AG08395 (cell line): ENCODE results near the gene RAD51B.
"Not testable (repeated sequence)": the region's sequence is repeated elsewhere in the genome, so short reads cannot be mapped to it uniquely, and the experiment has no call there.

Experiments used
- DNase-seq: peaks from one replicate; pipeline ENCODE4 v3.0.0; 2012; ENCODE audit warnings: mixed read lengths, low spot score

RAD51B gene

DNA sequence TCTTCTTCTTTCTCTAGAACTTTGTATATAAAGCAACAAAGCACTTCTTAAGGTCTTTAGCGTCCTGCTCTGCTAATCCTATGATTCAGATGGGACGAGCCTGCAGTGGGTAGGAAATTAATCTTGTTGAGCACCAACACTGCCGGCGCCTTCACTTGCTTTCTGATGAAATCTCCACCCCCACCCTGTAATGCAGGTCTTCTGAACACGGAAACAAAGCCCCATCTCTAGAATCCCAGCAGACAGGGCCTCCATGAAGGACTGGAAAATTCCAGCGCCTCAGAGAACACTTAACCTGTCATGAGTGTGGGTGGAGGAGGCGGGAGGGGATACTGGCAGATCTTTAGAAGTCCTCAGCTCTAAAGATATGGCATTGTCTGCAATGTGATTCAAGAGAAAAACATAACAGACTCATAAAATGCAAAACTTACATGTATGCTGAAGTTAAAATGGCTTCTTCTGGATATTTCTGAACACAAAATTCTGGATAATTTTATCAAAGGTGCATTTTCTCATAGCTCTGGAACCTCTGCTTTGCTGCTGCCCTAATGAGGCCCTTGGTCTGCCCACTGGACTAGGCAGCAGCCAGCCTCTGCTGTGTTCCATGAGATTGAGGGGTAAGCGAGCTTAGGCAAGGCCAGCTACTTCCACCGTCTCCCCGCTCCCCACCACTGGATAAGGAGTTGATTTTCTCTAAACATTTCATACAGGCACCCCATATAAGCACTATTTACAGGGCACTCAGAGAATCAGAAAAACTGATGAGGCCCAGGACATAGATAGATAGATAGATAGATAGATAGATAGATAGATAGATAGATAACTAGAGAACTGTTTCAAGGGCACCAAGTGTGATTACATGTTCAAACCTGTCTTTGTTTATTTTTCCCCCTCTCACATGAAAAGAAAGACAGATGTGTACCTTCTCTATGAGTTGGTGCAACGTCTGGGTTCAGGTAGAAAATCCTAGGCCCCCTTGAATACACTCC is 930.2 kb downstream of the RAD51B start:
- DNase-seq: no peak

DNA sequence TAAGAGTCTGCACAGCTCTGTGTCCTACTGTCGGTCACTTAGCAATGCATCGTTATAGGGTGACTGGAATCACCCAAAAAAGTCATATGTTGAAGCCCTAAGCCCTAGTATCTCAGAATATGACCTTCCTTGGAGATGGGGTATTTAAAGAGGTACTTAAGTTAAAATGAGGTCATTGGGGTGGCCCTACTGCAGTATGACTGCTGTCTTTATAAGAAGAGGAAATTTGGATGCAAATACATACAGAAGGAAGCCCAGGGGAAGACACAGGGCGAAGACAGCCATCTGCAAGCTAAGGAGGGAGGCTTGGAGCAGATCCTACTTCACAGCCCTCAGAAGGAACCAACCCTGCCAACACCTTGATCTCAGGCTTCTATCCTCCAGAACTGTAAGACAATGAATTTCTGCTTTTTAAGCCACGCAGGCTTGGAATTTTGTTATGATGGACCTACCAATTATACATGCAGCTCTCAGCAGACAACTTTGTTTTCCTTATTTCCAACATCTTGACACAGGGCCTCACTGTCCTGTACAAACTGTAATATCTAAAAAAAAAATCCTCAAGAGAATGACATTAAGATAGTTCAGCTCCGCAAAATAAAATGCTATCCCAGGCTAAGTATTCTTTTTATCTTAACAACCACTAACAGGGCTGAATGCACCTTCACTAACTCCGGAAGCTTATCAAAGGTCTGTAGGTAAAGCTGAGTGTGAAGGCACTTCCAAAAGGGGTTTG is 932.9 kb downstream of the RAD51B start:
- DNase-seq: no peak

DNA sequence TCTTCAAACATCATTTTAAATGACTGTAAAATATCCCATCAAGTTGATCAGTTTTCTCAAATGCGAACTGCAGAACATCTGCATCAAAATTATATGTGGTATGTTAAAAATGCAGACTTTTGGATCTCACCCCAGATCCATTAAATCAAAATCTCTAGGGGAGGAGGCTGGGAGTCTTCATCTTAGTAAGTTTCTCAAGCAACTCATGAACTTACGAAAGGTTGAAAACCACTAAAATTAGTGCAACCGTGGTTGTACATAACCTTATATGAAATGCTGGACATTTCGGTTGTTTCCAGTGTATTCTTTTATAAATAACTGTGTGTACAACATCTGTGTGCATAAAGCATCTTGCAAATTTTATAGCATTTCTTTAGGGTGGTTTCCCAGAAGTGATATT is 934.1 kb downstream of the RAD51B start:
- DNase-seq: peak; percentile 41

DNA sequence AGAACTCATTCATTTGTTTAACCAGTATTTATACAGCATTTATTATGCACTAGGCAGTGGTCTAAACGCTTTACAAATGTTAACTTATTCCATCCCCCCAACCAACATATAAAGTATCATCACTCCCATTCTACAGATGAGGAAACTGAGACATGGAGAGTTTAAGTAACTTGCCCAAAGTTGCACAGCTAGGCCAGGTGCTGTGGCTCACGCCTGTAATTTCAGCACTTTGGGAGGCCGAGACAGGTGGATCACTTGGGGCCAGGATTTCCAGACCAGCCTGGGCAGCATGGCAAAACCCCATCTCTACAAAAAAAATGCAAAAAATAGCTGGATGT is 935.4 kb downstream of the RAD51B start:
- no peak for DNase-seq

DNA sequence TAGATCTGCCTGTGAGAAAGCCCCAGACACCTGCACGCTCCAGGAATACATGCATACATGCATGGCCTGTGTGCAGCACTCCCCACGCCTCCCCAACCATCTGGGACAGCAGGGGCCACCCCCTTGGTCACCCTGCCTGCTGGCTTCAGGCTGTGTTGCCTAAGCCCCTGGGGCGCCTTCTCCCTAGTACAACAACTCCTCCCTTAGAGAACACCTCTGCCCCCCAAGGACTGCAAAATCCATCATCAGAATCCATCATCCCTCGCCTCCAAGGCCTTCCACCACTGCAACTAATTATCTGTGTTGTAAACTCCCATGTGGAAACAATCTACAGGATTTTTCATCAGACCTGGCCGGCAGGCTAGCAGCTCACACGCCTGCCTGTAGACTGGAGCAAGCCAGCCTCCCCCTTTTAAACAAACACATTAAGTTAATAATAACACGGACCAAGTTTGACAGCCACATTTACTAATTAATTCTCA is 936.5 kb downstream of the RAD51B start:
- peak; percentile 57 for DNase-seq

DNA sequence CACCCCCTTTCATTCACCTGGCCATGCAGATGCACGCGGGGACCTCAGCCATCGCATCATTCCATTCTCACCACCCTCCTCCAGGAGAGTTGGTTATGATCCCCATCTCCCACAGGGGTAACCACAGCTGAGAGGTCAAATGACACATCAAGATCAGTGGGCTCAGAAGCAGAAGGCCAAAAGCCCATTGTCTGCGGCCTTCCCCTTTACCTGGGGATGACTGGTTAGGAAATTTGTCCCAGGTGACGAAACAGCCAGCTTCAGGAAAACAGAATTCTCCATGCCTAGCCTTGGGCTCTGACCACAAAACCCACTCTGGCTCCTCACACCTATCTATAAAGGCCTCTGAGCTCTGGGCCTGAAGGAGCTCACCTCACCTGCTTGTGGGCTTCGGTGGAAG is 937.2 kb downstream of the RAD51B start:
- DNase-seq: no peak

DNA sequence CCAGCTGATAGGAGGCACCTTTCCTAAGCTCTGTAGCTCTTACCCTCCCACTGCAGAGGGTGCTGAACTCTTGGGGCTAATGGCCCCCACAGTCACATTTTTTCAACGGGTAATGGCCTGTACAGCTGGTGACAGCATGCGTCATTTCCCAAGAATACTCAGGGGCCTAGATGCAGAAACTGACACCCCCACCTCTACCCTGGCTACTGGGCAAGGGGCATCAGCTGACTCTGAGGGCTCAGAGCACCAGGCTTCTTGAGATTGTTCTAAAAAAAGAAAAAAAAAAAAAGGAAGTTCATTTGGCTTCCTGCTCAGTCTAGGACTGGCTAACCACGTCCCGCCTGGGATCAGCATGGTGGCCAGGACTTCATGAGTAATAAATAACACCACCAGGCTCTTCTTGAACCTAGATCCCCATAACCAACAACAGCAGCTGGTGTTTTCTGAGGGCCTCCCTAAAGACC is 938.1 kb downstream of the RAD51B start:
- peak; percentile 54 for DNase-seq

DNA sequence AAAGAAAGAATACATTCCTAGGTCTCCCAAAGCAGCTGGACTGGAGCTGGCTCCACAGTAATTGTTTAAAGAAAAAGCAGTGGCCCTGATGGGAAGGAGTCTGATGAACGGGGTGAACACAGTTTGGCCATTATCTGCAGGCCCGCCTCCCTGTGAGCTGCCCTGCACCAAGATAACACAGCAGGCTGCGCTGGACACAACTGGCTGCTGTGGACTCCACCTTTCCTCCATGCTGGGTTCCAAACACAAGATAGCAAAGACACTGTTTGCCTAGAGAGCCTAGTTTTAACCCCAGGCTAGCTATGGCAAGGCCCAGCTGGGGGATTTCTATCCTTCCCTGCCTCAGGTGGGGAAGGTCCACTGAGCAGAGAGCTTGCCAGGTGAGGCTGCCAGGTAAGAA is 938.7 kb downstream of the RAD51B start:
- DNase-seq: no peak

DNA sequence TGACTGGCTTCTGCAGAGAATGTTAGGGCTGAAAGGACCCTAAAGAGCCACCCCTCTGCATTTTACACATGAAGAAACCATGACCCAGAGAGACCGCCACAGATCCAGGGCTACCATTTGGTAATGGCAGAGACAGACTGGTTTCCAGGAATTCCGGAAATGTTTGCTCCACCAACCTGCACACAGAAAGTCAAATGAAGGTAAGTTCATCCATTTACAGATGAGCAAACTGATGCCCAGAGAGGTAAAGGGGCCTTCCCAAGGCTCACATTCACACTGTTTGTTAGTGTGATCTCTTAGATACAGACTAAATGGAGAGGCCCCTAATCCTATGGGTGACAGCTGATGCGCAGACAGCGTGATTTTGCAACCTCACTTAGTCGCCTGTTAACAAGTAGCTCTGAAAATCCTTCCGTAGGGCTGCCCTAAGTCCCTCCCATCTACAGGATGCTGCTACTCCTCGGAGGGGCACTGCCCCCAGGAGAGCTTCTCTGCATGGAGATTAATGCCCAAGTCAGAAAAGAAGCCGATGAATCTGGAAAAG is 939.5 kb downstream of the RAD51B start:
- DNase-seq: no peak

DNA sequence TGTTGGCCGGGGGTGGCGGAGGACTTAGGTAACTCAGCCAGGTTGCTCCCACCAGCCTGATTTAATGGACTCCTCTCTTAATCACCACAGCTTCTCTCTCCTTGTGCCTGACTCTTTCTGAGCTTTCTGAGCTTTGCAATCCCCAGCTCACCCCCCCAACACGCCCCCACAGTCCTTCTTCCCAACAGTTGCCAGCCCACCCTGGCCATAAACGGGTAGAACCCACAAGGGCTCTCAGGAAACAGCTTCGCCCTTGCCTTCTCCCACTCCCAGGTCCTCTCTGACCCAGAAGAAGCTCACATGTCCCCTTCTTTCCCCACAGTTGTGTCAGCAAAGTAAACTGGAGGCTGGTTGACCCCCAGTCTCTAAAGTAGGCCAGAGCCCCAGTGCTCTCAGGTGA is 940.4 kb downstream of the RAD51B start:
- no peak for DNase-seq

DNA sequence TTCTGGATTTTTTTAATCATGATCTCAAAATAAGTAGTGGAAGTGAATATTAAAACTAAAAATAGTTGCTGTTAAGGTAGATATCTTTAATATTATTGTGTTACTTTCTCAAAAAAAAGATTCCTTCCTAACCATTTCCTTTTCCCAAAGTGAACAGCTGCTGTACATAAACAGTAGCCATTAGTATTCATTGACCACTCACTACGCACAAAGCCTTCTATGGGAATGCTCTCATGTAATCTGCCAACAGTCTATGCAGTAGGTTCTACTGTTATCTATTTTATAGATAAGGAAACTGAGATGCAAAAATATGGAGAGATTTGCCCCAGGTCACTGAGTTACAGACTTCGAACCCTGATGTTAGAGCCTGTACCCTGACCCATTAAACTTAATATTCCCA is 941.2 kb downstream of the RAD51B start:
- DNase-seq: no peak

DNA sequence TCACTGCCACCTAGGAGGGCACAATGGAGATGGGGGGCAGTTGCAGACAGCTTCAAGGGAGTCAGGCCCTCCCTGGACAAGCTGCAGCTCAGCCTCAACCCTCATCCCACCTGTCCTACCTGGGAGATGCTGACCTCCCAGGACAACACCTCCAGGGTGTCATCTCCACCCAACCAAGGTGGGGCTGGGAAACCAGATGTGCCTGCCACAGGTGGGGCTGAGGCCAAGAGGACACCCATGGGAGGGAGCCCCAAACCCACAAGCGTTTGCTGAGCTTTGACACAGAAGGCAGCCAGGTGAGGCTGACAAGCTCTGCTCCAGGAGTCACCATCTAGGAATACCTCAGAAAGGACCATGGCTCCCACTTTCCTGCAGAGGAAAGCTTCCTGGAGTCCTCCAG is 941.8 kb downstream of the RAD51B start:
- DNase-seq: no peak

DNA sequence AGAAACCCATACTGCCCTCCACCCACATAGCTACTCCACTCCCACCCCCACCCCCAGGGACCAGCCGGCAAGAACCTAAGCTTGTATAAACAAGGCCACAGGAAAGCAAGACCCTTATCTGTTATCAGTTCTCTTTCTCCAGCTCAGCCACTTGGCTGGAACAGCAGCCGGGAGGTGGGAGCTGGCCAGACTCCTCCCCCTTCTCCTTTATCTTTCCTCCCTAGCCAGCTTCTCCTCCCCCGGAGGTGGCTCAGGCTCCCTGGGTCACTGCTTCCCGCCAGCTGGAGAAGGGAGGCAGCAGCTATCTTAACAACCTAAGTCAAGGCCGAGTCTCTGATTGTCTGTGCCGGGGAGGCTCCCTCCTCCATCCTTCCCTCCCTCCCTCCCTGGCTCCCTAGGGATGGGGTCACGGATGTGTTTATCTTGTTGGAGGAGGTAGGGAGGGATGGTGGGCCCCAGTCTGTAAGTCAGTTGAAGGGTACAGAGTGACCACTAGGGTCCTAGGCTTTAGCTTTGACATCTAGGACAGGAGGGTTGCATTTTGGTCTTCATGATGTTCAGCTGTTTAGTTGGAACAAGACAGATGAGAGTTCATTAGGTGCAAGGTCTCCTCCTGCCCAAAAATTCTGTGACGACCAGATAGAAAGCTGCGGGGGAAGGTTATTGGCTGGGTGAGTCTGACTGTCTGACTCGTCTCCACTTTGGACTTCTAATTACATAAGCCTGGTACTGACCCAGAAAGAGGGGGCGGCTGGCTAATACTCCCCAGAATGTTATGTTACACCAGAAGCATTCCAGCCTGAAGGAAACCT is 943.6 kb downstream of the RAD51B start:
- peak; percentile 62 for DNase-seq

DNA sequence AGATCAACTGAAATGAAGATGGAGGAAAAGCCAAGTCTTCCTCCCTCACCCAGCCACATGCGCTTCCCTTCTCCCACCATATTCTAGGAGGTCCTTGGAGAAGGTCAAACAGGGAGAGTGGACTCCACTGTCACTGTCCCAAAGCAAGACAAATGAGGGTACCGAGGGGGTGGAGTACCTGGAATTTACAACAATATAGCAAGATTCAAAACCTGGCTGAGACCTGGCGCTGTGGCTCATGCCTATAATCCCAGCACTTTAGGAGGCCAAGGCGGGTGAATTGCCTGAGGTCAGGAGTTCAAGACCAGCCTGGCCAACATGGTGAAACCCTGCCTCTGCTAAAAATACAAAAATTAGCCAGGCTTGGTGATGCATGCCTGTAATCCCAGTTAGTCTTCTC is 944.3 kb downstream of the RAD51B start:
- not testable (repeated sequence) for DNase-seq

DNA sequence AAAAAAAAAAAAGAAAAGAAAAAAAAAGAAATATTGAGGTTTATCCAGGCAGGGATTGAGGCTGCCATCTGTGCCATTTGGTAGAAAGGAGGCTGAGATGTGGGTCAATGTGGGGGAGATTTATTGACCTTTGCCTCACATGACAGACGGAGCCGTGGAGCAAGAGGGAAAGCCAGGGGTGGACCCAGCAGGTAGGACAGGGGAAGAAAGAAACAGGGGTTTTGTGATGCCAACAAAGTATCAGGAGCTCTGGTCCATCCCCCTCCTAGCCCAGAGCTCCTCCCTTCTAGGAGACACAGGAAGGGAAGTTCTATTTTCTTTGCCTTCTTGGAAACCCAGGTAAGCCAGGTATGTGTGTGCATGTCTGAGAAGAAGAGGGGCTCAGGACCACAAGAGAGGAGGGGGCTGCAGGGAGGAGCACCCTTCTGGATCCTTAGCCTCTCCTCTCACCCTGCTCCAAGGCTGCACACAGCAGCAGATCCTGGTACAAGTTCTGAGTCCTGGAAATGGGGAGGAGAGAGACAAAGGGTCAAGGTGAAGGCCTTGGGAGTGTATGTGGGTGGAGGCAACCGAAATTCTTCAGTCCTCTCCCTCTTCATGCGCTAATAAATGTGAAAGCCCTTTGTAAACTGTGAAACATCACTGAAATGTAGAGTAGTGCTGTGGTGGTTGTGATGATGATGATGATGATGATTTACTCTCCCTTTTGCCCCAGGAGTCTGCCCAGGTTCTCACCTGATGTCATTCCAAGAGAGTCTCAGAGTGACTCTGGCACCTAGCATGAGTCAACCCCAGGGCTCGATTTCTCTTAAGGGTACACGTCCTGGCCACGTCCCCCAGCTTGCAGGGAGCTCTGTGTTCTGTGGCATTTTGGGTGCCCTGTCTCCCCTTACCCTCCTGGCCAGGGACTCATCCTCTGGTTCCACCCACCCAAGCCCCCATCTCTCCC is 947.0 kb downstream of the RAD51B start:
- no peak for DNase-seq

DNA sequence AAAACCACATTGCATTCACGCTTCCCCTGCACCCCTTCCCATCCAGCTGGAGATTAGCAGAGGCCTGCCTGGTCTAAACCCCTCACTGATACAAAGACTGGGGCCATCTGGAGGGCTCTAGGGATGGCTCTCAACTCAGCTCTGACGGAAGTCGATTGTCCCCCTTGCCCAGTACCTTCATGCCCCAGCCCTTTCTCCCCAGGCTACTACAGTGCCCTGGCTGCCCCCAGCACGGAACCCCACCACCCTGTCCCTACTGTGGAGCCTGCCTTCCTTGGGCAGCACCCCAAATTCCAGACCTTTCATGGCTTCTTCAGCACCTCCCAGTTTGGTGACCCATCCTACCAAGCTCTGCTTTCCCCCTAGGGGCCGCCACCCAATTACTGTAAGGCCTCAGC is 947.7 kb downstream of the RAD51B start:
- no peak for DNase-seq

DNA sequence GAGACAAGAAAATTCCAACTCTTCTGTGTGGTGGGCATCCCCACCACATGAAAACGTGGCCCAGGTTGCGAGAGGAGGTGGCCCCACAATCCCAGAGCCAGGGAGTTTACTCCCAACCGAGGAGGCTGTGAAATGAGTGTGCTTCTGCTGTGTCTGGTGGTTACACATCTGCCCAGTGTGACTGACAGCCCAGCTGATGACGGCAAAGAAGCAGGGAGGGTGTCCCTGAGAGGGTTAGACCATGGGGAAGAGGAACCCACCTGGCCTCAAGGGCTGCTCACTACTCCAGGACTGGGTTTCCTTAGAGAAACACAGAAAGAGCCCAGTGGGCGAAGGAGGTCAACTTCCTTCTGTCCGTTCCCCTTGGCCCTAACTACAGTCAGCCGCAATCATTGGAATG is 948.7 kb downstream of the RAD51B start:
- no peak for DNase-seq

DNA sequence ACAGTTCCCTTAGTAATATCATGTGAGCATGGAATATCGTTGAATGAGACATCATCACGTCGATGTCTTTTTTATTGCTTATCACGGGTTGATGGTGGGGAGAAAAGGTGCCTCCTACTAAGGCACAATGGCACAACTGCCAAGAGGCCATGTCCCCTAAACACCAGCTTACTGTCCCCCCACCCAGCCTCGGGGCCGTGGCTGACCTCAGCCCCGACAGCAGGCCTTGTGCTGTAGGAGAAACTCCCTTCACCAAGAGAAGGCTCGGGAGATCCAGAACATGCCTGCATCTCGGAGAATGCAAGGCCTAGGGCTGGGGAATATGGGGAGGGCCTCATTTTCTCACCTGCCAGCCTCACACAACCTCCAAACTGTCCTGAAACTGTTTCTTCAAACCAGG is 950.5 kb downstream of the RAD51B start:
- no peak for DNase-seq

DNA sequence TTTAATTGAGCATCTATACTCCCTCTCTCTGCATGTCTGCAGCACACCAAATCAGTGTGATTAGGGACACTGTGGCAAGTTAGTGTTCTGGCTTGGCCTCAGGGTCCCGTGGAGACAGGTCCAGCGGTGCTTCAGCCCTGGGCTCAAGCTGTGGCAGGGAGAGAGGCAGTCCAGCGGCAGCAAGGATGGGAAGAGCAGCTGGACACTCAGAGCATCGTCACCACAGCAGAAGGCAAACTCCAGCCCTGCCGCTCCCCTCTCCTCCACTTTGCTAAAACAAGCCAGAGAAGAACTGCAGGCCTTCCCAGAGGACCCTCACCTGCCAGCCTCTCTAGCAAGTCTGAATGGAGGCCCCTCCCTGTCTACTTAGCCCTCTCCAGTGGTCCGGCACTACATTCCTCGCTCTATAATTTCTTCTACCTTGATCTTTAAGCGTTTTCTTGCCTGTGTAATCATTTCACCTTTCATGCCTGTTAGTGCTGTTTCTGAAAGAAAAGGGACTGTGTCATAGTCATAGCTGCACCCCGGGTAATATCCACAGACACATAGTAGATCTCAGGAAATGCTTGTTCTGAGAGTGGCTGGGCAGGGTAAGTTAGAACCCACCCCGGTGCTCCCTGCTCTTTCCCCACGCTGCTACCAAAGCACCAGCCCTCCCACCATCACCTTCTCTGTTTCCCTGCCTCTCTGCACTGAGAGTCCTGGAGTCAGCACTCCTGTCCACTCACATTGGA is 951.1 kb downstream of the RAD51B start:
- DNase-seq: no peak

DNA sequence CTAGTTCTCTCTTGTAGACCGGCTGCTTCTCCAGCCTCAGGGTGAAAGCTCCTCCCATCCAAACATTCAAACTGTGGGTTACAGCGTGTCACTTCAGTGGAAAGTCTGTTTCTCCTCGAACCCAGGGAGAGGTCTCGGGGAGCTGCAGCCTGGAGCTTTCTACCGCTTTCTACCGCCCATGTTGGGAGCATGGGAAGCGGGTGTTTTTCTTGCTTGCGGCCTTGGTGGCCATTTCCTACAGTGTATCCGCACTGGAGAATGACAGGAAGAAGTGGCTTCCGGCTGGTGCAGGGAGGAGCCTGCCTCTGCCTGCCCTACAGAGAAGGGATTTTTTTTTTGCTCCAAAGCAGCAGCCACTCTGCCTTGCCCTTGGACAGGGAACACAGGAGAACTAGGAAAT is 952.1 kb downstream of the RAD51B start:
- no peak for DNase-seq
